Nephron progenitor cell (in vitro differentiated cells): ENCODE measurements around the gene SNAPC5.
A peak's percentile ranks its signal among the peaks of the same experiment; 100 is the strongest.

Experiments
- DNase-seq: peaks from one replicate; pipeline ENCODE4 v3.0.0; 2021
- H3K27ac Mint-ChIP-seq: 2 replicates; pipeline ENCODE4 v1.8.0; 2021; ENCODE audit warnings: mild to moderate bottlenecking, moderate library complexity, mixed read lengths
- H3K27me3 Mint-ChIP-seq: 2 replicates; pipeline ENCODE4 v1.8.0; 2021; ENCODE audit warnings: mild to moderate bottlenecking, low read depth, mixed read lengths; ENCODE audit not compliant: poor library complexity
- H3K36me3 Mint-ChIP-seq: 2 replicates; pipeline ENCODE4 v1.8.0; 2021; ENCODE audit warnings: low read depth, mixed read lengths
- H3K4me1 Mint-ChIP-seq: 2 replicates; pipeline ENCODE4 v1.8.0; 2021; ENCODE audit warnings: mixed read lengths
- H3K4me3 Mint-ChIP-seq: 2 replicates; pipeline ENCODE4 v1.8.0; 2021; ENCODE audit warnings: mild to moderate bottlenecking, moderate library complexity, mixed read lengths
- H3K9me3 Mint-ChIP-seq: 2 replicates; pipeline ENCODE4 v1.8.0; 2021; ENCODE audit warnings: mild to moderate bottlenecking, moderate library complexity, mixed read lengths
- CTCF ChIP-seq: fragments of 200-600 bp; sonication (generic); IDR thresholded peaks from 2 replicates; pipeline ENCODE4 v1.5.0; 2021; ENCODE audit warnings: antibody characterized with exemption

The SNAPC5 gene

GRCh38 chr15:66484539-66485112 is 12.9 kb downstream of the SNAPC5 start:
- Mint-ChIP-seq H3K9me3 (no peaks in the 10 kb centered on the region), H3K27ac (no peak overlapping the region), H3K4me3 (no peak overlapping the region), H3K27me3 (no peaks in the 10 kb centered on the region), H3K36me3 (peaks cover 28% of the 10 kb centered on the region), H3K4me1 (no peaks in the 10 kb centered on the region)
- no peak for DNase-seq
- no peak for TF ChIP-seq CTCF

- Mint-ChIP-seq H3K4me1 (no peaks in the 10 kb centered on the region), H3K36me3 (peaks cover 32% of the 10 kb centered on the region), H3K27me3 (peaks cover 4% of the 10 kb centered on the region), H3K9me3 (no peaks in the 10 kb centered on the region), H3K4me3 (no peak overlapping the region), H3K27ac (no peak overlapping the region)
- no peak for DNase-seq
- TF ChIP-seq CTCF, result no peak
Measured at GRCh38 chr15:66483131-66483566, 14.4 kb downstream of the SNAPC5 start.

GRCh38 chr15:66482539-66482938 is 15.0 kb downstream of the SNAPC5 start:
- peak overlapping the region; percentile 14 for H3K27ac Mint-ChIP-seq
- peaks cover 32% of the 10 kb centered on the region for H3K36me3 Mint-ChIP-seq
- H3K27me3 Mint-ChIP-seq, result peaks cover 4% of the 10 kb centered on the region
- H3K4me3 Mint-ChIP-seq, result no peak overlapping the region
- TF ChIP-seq CTCF, result no peak
- no peaks in the 10 kb centered on the region for H3K9me3 Mint-ChIP-seq
- DNase-seq, result no peak
- no peaks in the 10 kb centered on the region for H3K4me1 Mint-ChIP-seq

GRCh38 chr15:66481107-66481856 is 16.3 kb downstream of the SNAPC5 start:
- no peak for DNase-seq
- no peak for TF ChIP-seq CTCF
- Mint-ChIP-seq H3K36me3 (peaks cover 32% of the 10 kb centered on the region), H3K27ac (peak overlapping the region; percentile 21), H3K9me3 (no peaks in the 10 kb centered on the region), H3K4me1 (no peaks in the 10 kb centered on the region), H3K4me3 (no peak overlapping the region), H3K27me3 (peaks cover 4% of the 10 kb centered on the region)

GRCh38 chr15:66480267-66480666 is 17.3 kb downstream of the SNAPC5 start:
- TF ChIP-seq CTCF, result no peak
- Mint-ChIP-seq H3K36me3 (peaks cover 32% of the 10 kb centered on the region), H3K4me1 (peaks cover 4% of the 10 kb centered on the region), H3K4me3 (no peak overlapping the region), H3K27me3 (peaks cover 4% of the 10 kb centered on the region), H3K27ac (no peak overlapping the region), H3K9me3 (no peaks in the 10 kb centered on the region)
- DNase-seq, result no peak

- TF ChIP-seq CTCF, result no peak
- Mint-ChIP-seq H3K36me3 (peaks cover 17% of the 10 kb centered on the region), H3K27me3 (peaks cover 7% of the 10 kb centered on the region), H3K4me1 (peaks cover 36% of the 10 kb centered on the region), H3K4me3 (no peak overlapping the region), H3K9me3 (no peaks in the 10 kb centered on the region), H3K27ac (no peak overlapping the region)
- no peak for DNase-seq
Measured at GRCh38 chr15:66477011-66477410, 20.6 kb downstream of the SNAPC5 start.
